AG09319 (cell line): ENCODE results near the gene COIL.
A peak's percentile ranks its signal among the peaks of the same experiment; 100 is the strongest.
"Not testable (repeated sequence)": the region's sequence is repeated elsewhere in the genome, so short reads cannot be mapped to it uniquely, and the experiment has no call there.

Experiments used
- DNase-seq: peaks from one replicate; pipeline ENCODE4 v3.0.0-alpha.2; 2010; ENCODE audit warnings: low read depth; ENCODE audit errors: extremely low read depth
- CTCF ChIP-seq: IDR thresholded peaks from 2 replicates; pipeline ENCODE4 v1.5.1; 2011; ENCODE audit warnings: low read depth, mild to moderate bottlenecking, inconsistent platforms, low read length, moderate library complexity

COIL gene

DNA sequence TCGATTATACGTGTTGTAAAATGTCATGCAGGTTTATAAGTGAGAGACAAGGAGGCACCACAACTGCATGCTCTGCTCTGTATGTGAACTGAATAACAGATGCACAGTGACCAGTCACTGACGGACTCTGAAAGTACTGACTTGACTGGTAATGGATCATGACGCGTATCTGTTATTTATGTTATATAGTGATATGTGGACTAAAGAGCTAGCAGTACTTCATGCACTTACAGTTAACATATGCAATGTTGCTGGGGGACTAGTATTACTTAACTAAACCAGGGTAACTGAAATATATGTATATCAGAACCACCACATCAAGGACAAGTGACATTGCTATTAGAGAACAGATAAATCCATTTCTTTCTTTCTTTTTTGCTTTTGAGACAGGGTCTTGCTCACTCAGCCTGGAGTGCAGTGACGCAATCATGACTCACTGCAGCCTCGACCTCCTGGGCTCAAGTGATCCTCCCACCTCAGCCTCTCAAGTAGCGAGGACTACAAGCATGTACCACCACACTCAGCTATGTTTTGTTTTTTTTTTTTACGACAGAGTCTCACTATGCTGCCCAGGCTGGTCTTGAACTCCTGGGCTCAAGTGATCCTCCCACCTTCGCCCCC lies 17.2 kb downstream of the COIL start:
- no peak for TF ChIP-seq CTCF
- no peak for DNase-seq

GRCh38 chr17:56939869-56940484 lies 20.9 kb downstream of the COIL start:
- no peak for DNase-seq
- peak; percentile 57 for TF ChIP-seq CTCF

DNA sequence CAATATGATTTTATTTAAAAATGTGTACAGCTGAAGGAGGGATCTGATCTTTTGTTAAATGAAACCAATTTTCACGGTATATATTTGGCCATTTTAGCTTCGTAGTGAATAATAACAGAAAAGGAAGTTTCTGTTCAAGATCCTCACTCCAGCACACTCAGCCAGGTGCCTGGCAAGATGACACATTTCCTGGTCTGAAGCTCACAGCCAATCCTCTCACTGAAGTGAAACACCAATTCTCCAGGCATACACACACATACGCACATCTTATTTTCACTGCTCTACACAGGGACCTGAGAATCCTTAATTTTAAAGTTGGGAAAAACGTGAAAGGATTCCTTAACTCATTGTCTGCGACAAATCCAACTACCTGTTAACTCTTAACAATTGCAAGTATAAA lies 22.6 kb downstream of the COIL start:
- DNase-seq: not testable (repeated sequence)

DNA sequence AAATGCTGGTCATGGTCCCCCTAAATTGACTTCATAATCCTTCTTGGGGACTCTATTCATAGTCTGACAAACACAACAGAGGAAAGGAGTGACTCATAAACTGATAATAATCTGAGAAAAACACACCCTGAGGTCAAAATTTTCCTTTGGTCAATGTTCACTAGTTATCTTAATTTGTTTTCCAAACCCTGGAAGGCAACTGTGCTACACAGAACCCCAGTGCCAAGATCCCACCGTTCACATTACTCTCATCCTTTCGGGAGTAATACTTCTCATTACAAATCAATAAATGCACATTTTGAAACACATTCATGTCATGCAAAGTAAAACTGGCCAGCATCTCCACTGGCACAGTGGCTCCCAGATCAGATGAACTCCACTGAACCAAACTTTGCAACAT lies 23.2 kb downstream of the COIL start:
- TF ChIP-seq CTCF: no peak
- DNase-seq: no peak

GRCh38 chr17:56936697-56937322 lies 24.0 kb downstream of the COIL start:
- no peak for TF ChIP-seq CTCF
- no peak for DNase-seq

DNA sequence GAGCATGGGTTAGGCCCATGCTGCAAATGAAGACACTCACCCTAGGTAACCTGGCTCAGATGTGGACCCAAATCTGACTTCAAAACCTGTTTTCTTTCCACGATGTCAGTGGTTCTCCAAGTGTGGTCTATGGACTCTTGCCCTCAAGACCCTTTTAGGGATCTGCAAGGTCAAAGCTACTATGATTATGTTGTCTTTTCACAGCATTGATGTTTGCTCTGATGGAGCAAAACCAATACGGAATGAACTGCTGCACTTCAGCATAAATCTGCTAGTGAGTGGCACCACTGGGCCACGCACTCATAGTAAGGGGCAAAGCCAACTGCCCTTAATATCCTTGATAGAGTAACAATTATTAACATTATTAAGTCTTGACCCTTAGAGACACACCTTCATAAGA lies 25.4 kb downstream of the COIL start:
- no peak for DNase-seq
- no peak for TF ChIP-seq CTCF

- DNase-seq: no peak
- no peak for TF ChIP-seq CTCF
Observed at GRCh38 chr17:56934280-56934679, 26.6 kb downstream of the COIL start.
